GM12875 (cell line): Measurements from ENCODE around the gene NCKAP5.
A peak's percentile ranks its signal among the peaks of the same experiment; 100 is the strongest.
"Not testable (repeated sequence)": the region's sequence is repeated elsewhere in the genome, so short reads cannot be mapped to it uniquely, and the experiment has no call there.

ENCODE experiments used
- H3K4me3 ChIP-seq: one replicate; pipeline ENCODE4 v1.5.1; 2011; ENCODE audit warnings: low read depth, low read length, control low read depth
- CTCF ChIP-seq: IDR thresholded peaks from 2 replicates; pipeline ENCODE4 v1.5.1; 2011; ENCODE audit warnings: low read depth, mild to moderate bottlenecking, control low read depth, inconsistent platforms, low read length, moderate library complexity, borderline replicate concordance; ENCODE audit not compliant: insufficient read depth

NCKAP5 gene

GRCh38 chr2:133525613-133526529 is 42.4 kb downstream of the NCKAP5 start:
- no peak for TF ChIP-seq CTCF
- H3K4me3 ChIP-seq, result no peak overlapping the region

GRCh38 chr2:133525090-133525489 is 43.2 kb downstream of the NCKAP5 start:
- no peak for TF ChIP-seq CTCF
- H3K4me3 ChIP-seq, result no peak overlapping the region

DNA sequence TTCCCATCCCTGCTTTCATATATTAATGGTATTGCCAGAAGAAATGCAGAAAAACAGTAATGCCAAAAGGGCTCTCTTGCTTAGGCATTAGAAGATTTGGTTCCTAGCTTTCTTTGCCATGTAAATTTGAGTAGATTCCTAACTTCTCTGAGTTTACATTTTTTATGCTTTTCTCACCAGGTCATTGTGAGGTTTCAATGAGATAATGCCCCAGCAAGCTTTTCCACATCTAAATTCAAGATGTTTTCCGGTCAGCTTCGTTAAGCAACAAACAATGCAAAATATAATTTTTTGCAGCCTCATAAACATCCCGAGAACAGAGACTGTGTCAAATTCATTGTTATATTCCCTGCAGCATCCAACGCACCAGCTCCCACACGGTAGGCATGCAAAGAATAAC is 44.9 kb downstream of the NCKAP5 start:
- no peak for TF ChIP-seq CTCF
- no peak overlapping the region for H3K4me3 ChIP-seq

DNA sequence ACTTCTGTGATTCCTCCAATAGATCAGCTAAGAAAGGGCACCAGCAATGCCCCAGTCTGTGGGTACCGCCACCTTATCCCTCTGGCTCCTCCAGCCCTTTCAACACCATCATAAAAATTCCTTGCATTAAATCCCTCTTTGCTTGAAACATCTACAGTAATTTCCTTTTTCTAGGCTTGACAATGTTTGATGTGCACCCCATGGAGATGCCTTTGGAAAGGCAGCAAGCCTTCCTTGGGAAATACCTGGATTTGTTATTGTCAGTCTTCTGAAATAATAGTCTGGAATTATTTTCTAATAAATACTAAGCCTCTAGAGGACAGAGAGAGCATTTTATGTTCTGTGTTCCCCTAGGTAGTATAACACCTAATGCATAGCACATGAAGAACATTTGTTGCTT is 46.1 kb downstream of the NCKAP5 start:
- no peak for TF ChIP-seq CTCF
- H3K4me3 ChIP-seq, result no peak overlapping the region

DNA sequence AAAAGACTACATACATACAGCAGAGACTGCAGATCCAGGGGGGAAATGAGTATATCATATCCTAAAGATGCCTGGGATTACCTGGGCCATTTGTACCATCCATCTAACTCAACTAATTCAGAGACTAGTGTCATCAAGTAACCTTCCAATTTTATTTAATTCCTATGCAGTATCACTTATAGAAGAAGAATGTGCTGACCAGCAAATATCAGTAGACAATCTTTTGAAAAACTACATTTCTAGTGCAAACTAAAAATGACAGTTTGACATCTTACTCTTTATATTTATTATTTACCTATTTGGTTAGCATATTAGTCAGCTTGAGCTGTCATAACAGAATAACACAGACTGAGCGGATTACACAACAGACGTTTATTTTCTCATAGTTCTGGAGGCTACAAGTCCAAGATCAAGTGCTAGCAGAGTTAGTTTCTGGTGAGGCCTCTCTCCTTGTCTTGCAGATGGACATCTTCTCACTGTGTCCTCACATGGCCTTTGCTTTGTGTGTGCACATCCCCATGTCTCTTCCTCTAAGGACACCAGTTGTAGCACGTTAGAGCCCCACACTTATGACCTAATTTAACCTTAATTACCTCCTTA is 47.0 kb downstream of the NCKAP5 start:
- no peak overlapping the region for H3K4me3 ChIP-seq
- TF ChIP-seq CTCF, result no peak

DNA sequence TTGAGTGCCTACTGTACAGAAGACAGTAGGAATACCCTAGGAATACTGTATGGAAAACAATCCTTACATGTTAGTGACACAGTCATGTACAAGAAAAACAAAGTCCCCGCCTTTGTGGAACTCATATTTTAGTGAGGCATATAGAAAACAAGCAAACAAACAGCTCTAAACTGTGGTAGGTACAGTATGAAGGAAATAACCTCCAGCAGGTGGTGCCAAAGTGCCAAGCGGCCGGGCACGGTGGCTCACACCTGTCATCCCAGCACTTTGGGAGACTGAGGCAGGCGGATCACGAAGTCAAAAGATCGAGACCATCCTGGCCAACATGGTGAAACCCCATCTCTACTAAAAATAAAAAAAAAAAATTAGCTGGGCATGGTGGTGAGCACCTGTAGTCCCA is 48.6 kb downstream of the NCKAP5 start:
- H3K4me3 ChIP-seq, result not testable (repeated sequence)
- TF ChIP-seq CTCF, result peak; percentile 48; the same call in 1 of the 2 replicates
